HG03066 (cell line): ENCODE data around the gene AMMECR1.

Source experiments
- ATAC-seq: cut with Tn5 transposase; IDR thresholded peaks from one replicate; pipeline ENCODE4 v1.9.1; 2021; ENCODE audit warnings: low read depth; ENCODE audit not compliant: unreplicated experiment

Gene AMMECR1

GRCh38 chrX:110315551-110315950 is 2.3 kb downstream of the AMMECR1 start:
- peak; percentile 30 for ATAC-seq

- ATAC-seq: no peak
Observed at GRCh38 chrX:110311437-110312230, 6.3 kb downstream of the AMMECR1 start.

GRCh38 chrX:110310896-110311295 is 7.0 kb downstream of the AMMECR1 start:
- peak; percentile 75 for ATAC-seq

GRCh38 chrX:110310000-110310790 is 7.7 kb downstream of the AMMECR1 start:
- ATAC-seq: no peak

- no peak for ATAC-seq
Observed at GRCh38 chrX:110308220-110308619, 9.7 kb downstream of the AMMECR1 start.

- no peak for ATAC-seq
Observed at GRCh38 chrX:110304884-110305283, 13.0 kb downstream of the AMMECR1 start.

- ATAC-seq: no peak
Observed at GRCh38 chrX:110304371-110304770, 13.5 kb downstream of the AMMECR1 start.

- no peak for ATAC-seq
Observed at GRCh38 chrX:110302975-110303374, 14.9 kb downstream of the AMMECR1 start.

- no peak for ATAC-seq
Observed at GRCh38 chrX:110301194-110301593, 16.7 kb downstream of the AMMECR1 start.

GRCh38 chrX:110294087-110294486 is 23.8 kb downstream of the AMMECR1 start:
- ATAC-seq: no peak

- ATAC-seq: no peak
Observed at GRCh38 chrX:110293658-110294057, 24.2 kb downstream of the AMMECR1 start.

- no peak for ATAC-seq
Observed at GRCh38 chrX:110287605-110288004, 30.3 kb downstream of the AMMECR1 start.

- no peak for ATAC-seq
Observed at GRCh38 chrX:110286106-110286505, 31.8 kb downstream of the AMMECR1 start.

GRCh38 chrX:110284159-110284558 is 33.7 kb downstream of the AMMECR1 start:
- ATAC-seq: no peak

- no peak for ATAC-seq
Observed at GRCh38 chrX:110282922-110283321, 35.0 kb downstream of the AMMECR1 start.

- ATAC-seq: no peak
Observed at GRCh38 chrX:110281377-110281776, 36.5 kb downstream of the AMMECR1 start.

- ATAC-seq: no peak
Observed at GRCh38 chrX:110280954-110281353, 36.9 kb downstream of the AMMECR1 start.

GRCh38 chrX:110277609-110278008 is 40.3 kb downstream of the AMMECR1 start:
- ATAC-seq: no peak

- ATAC-seq: peak; percentile 95
Observed at GRCh38 chrX:110276778-110277177, 41.1 kb downstream of the AMMECR1 start.

GRCh38 chrX:110268886-110269285 is 49.0 kb downstream of the AMMECR1 start:
- no peak for ATAC-seq

- no peak for ATAC-seq
Observed at GRCh38 chrX:110268395-110268794, 49.5 kb downstream of the AMMECR1 start.

GRCh38 chrX:110267874-110268273 is 50.0 kb downstream of the AMMECR1 start:
- ATAC-seq: no peak
